H4 (cell line): ENCODE data around the gene CLDN8. TPM values are rescaled to one million over a fixed set of nuclear protein-coding genes. Genes with fewer than 3 reads are reported as not detected.

Experiments
- DNase-seq: peaks from one replicate; pipeline ENCODE4 v3.0.0-alpha.2; 2015; ENCODE audit warnings: low spot score
- total RNA-seq: library from RNA; depleted of rRNA; stranded (reverse); fragments of >200 nt; shearing (Covaris generic); gene quantifications from 2 replicates; pipeline ENCODE4 v1.2.3, GENCODE V29; 2014; rRNA removed

The CLDN8 gene
- not detected in 2 replicates for total RNA-seq

- DNase-seq: no peak
Observed at GRCh38 chr21:30216041-30216723, at the start of gene CLDN8. CLDN8 (minus strand) TSS chr21:30216097; CDS start chr21:30215925, 172 bp downstream.

GRCh38 chr21:30257773-30258172, 41.9 kb upstream of the CLDN8 start:
- peak; percentile 29 for DNase-seq

DNA sequence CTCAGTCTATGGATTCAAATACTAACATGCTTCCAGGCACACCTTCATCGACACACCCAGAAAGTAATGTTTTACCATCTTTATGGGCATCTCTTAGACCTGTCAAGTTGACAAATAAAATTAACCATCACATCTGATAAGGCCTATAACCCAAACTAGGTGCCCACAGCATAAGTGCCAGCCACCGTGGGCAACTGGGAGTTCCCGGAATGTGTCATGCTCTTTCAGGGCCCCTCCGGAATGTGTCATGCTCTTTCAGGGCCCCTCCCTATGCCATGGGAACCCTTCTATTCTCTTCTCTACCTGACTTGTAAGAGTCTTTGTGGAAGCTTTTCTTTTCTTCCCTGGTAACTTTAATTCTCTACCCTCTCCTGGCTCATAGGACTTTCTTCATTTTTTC, 40.2 kb upstream of the CLDN8 start:
- DNase-seq: no peak

GRCh38 chr21:30255679-30256078, 39.8 kb upstream of the CLDN8 start:
- no peak for DNase-seq

- no peak for DNase-seq
Observed at GRCh38 chr21:30251781-30252180, 35.9 kb upstream of the CLDN8 start.

DNA sequence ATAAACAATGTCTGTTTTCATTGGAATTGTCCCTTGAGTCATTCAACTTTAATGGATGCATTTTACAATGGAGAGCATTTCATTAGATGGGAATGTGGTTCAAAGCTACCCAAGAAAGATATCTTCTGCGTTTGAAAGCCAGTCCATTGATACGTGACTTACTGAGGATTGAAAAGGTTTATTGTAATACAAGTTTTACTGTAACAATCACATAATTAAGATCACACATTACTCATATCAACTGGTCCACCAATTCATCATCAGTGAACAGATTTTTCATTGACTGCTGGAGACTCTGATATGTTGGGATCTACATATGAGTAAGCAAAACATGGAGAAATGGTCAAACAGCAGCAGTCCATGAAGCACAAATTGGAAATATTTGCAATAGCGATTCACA, 34.0 kb upstream of the CLDN8 start:
- no peak for DNase-seq

GRCh38 chr21:30248844-30249243, 32.9 kb upstream of the CLDN8 start:
- DNase-seq: no peak

GRCh38 chr21:30245061-30245460, 29.2 kb upstream of the CLDN8 start:
- DNase-seq: no peak

DNA sequence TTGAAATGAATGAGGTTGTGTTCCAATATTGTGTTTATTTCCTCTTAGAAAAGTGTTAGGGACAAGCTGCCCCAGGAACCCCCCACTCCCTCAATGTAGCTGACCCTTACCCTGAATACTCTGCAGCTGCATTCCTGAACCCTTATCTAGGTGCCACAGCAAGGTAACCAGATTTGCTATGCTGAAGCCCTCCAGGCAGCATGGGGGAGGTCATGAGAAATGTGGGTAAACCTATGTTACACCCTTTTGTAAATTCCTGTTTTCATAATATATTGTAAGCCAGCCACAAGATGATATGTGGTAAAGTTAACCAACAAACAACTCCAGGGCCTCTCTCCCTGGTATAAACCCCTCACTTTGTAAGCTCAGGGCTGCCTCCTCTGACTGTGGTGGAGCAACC, 27.8 kb upstream of the CLDN8 start:
- no peak for DNase-seq

- no peak for DNase-seq
Observed at GRCh38 chr21:30240661-30241060, 24.8 kb upstream of the CLDN8 start.

GRCh38 chr21:30238168-30238567, 22.3 kb upstream of the CLDN8 start:
- DNase-seq: no peak

GRCh38 chr21:30234643-30235042, 18.7 kb upstream of the CLDN8 start:
- no peak for DNase-seq

DNA sequence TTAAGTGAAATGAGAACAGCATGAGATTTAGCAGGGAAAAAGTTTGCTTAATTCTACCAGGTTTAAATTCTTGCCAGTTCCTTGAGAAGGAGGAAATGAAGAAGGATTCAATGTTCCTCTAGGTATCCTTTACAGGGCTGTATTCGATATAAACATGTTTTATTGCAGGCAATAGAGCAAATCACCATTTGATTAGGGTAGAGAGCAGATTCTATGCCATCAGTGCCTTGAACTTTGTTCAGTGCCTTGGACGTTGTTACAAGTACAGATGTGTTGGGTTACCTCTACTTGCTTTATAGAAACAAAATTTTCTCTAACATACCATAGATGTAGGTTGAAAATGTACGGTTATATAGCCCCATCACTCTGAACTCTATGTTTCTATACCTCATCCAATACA, 18.2 kb upstream of the CLDN8 start:
- DNase-seq: no peak

- no peak for DNase-seq
Observed at GRCh38 chr21:30233228-30234020, 17.5 kb upstream of the CLDN8 start.

GRCh38 chr21:30232011-30232410, 16.1 kb upstream of the CLDN8 start:
- DNase-seq: no peak

DNA sequence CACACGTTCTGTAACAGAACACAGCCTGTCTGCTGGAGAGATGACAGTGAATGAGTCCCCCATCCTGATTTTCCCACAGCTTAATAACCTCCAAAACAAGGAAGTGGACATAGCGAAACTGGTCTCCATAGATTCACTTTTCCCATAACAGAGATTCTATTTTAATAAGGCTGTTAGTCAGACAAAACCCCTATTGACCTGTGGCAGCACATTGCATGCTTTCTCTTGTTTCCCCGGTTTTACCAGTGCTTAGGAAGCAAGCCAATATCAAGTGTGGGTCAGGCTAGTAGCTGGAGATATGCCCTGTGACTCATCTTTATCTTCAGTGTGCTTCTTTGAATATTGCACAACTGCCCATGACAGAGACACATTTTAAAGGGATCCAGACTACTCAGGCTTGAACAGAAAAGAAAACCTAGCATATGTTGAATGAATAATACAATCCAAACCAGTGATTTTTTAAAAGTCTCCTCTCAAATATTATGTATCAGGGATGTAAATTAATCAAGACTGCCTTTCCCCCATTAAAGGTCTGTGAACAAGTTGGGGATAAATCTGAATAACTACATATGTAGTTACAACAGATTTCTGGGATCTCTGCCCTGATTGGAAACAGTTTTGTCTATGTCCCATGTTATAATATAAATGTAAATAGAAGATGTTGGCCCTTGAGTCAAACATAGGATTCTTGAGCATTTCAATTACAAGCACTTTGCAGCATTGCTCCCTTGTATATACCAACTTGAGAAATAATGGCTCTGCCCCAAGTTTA, 11.9 kb upstream of the CLDN8 start:
- DNase-seq: peak; percentile 71

DNA sequence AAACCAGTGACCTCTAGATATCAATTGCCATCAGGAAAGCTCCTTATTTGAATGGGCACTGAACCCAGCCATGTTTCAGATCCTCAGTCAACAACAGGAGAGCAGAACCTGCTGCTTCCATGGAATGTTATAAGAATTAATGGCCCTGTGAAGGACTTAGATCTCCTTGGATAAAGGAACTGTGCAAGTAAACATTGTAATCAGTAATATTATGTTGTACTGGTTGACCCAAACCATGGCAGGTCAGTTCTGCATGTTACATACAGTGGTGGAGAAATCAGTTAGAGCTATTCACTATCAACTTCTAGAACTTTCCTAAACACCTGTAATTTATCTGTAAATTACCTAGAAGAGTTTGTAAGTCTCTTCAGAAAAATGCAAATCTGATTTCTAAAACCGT, 11.2 kb upstream of the CLDN8 start:
- no peak for DNase-seq

DNA sequence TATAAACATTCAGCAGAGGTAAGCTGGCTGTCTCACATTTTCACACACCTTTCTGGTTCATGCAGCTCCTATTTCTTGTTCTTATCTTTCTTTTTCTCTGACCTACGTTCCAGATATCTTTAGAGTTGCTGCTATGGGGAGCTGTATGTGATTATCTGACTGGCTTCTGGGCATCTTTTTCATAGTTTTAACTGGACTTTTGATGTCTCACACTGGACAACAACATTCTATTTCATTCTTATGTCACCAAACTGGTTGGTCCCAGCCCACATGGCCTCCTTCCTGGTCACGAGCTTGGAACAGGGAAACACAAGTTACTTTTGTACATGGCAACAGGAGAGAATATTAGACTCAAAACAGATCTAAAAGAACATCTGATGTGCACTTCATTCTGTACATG, 7.7 kb upstream of the CLDN8 start:
- no peak for DNase-seq

DNA sequence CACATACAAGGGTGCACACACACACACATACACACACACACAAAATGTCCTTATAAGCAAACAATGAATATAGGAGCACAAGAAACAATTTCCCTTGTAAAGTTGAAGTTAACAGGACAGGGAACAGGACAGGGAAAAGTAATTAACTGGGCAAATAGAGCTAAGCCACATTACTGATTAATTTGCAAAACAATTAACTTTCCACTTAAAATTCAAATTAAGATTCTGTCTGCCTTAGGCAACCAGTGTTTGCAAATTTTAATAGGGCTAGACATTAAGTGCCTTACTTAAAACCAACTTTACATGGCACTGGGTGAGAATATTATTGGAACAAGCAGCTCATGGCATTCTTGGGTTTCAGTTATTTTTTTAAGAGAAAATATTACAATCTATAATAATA, 6.8 kb upstream of the CLDN8 start:
- DNase-seq: no peak

GRCh38 chr21:30211071-30211470, 4.8 kb downstream of the CLDN8 start:
- DNase-seq: no peak

- DNase-seq: no peak
Observed at GRCh38 chr21:30209601-30210000, 6.3 kb downstream of the CLDN8 start.

GRCh38 chr21:30207252-30207579, 8.7 kb downstream of the CLDN8 start:
- no peak for DNase-seq
